Panc1 (cell line): Measurements from ENCODE around the gene GLI1. TPM values are rescaled to one million over a fixed set of nuclear protein-coding genes. Genes with fewer than 3 reads are reported as not detected.

Experiments
- ATAC-seq: fragments of 200-7000 bp; cut with Tn5 transposase; 2 replicates; pipeline ENCODE4 v1.9.1; 2020; ENCODE audit warnings: mild to moderate bottlenecking, moderate library complexity
- BruUV-seq: library from RNA; stranded (reverse); fragments of 400-500 nt; replicated peaks from 2 replicates; lab custom pipeline; 2021; lab: Mats Ljungman, UMichigan
- CTCF ChIA-PET: fragments of 300-600 bp; sonication (Branson Sonifier 250); formaldehyde crosslinking; loops from one replicate; lab custom pipeline; 2022; ENCODE audit warnings: antibody characterized with exemption; lab: Charles Lee
- POLR2A ChIA-PET: fragments of 300-600 bp; sonication (Branson Sonifier 250); formaldehyde crosslinking; loops from one replicate; lab custom pipeline; 2022; ENCODE audit warnings: antibody characterized with exemption; lab: Charles Lee
- DNase-seq: peaks from one replicate; pipeline ENCODE4 v3.0.0-alpha.2; 2010; ENCODE audit warnings: low read depth, low spot score
- H3K27ac ChIP-seq: 2 replicates; pipeline ENCODE4 v1.5.1; 2011; ENCODE audit warnings: mild to moderate bottlenecking, low read length, inconsistent platforms
- H3K27me3 ChIP-seq: fragments of 200-500 bp; sonication (Bioruptor generic); 2 replicates; pipeline ENCODE4 v1.6.0; 2014; ENCODE audit warnings: low read length, inconsistent platforms; ENCODE audit not compliant: control insufficient read depth, insufficient read depth
- H3K36me3 ChIP-seq: fragments of 200-500 bp; sonication (Bioruptor generic); 2 replicates; pipeline ENCODE4 v1.5.1; 2014; ENCODE audit warnings: inconsistent platforms, mild to moderate bottlenecking, low read length, moderate library complexity; ENCODE audit not compliant: control insufficient read depth, insufficient read depth
- H3K4me1 ChIP-seq: 2 replicates; pipeline ENCODE4 v1.5.1; 2011; ENCODE audit warnings: inconsistent platforms, mild to moderate bottlenecking, low read length, moderate library complexity; ENCODE audit not compliant: control insufficient read depth, insufficient read depth
- H3K4me3 ChIP-seq, 2 experiments: 2 replicates each; pipeline ENCODE4 v1.5.1; 2011 to 2012; ENCODE audit warnings: low read depth in 2 of 2, low read length in 2 of 2, mild to moderate bottlenecking in 2 of 2, inconsistent platforms in 1 of 2, moderate library complexity in 1 of 2
- H3K9me3 ChIP-seq: fragments of 200-500 bp; sonication (Bioruptor generic); 2 replicates; pipeline ENCODE4 v1.5.1; 2014; ENCODE audit warnings: low read depth, mild to moderate bottlenecking, inconsistent platforms, low read length, moderate library complexity; ENCODE audit not compliant: control insufficient read depth, insufficient read depth
- CTCF ChIP-seq: fragments of 450-650 bp; IDR thresholded peaks from 2 replicates; pipeline ENCODE4 v1.5.1; 2017; ENCODE audit warnings: mild to moderate bottlenecking
- POLR2AphosphoS5 ChIP-seq: IDR thresholded peaks from 2 replicates; pipeline ENCODE4 v1.6.1; 2012; ENCODE audit warnings: mild to moderate bottlenecking, low read depth, low read length, moderate library complexity
- REST ChIP-seq, 2 experiments: IDR thresholded peaks; 2 replicates each; pipeline ENCODE4 v1.6.1; 2011 to 2012; ENCODE audit warnings: low read depth in 2 of 2, control low read depth in 1 of 2, low read length in 1 of 2, mild to moderate bottlenecking in 1 of 2, moderate library complexity in 1 of 2; ENCODE audit not compliant: insufficient read depth in 1 of 2
- SIN3A ChIP-seq: IDR thresholded peaks from 2 replicates; pipeline ENCODE4 v1.6.1; 2012; ENCODE audit warnings: low read depth, mild to moderate bottlenecking, low read length, moderate library complexity, borderline replicate concordance; ENCODE audit not compliant: insufficient read depth
- TCF7L2 ChIP-seq: IDR thresholded peaks from 2 replicates; pipeline ENCODE4 v1.6.1; 2011; ENCODE audit warnings: mild to moderate bottlenecking, low read depth, low read length, inconsistent platforms
- in situ Hi-C: cut with HindIII; loops from 2 replicates; pipeline ENCODE4 v1.10.0; 2016; ENCODE audit warnings: low sequenced_read_pairs, low pct_unique_long_range_greater_than_20kb
- intact Hi-C: fragments of 100-400 bp; cut with micrococcal nuclease; formaldehyde crosslinking; loops from one replicate; pipeline ENCODE4 v1.10.0; 2022; ENCODE audit not compliant: unreplicated experiment
- total RNA-seq: library from RNA; stranded (reverse); gene quantifications from one replicate; pipeline ENCODE4 v1.2.1, GENCODE V29; 2021; ENCODE audit not compliant: unreplicated experiment

The GLI1 gene
- total RNA-seq, 1 experiment from 2014 or later: 6.5 TPM

GRCh38 chr12:57515934-57516541 lies 56.5 kb downstream of the GLI1 start:
- in situ Hi-C loops (no loop called here), intact Hi-C loops (no loop called here)
- peak overlapping the region; percentile 63; the same call in 1 of the 2 replicates for H3K27ac ChIP-seq
- peaks cover 24% of the 10 kb centered on the region for H3K36me3 ChIP-seq
- ChIA-PET POLR2A (no interaction called here), CTCF (no interaction called here)
- peaks cover 38% of the 10 kb centered on the region for H3K4me1 ChIP-seq
- DNase-seq (no peak), ATAC-seq (no peak)
- TF ChIP-seq TCF7L2 (no peak), POLR2AphosphoS5 (no peak), SIN3A (no peak), REST (IDR thresholded peaks at IDR 0.05; ENCODE audit: insufficient read depth in 1 of 2, low read depth in 2 of 2, low read length in 1 of 2) (no peak), CTCF (no peak)
- no peaks in the 10 kb centered on the region for H3K27me3 ChIP-seq
- no peak overlapping the region for H3K4me3 ChIP-seq
- H3K9me3 ChIP-seq: no peaks in the 10 kb centered on the region
- no TSS peak for BruUV-seq

GRCh38 chr12:57516617-57517153 lies 57.1 kb downstream of the GLI1 start:
- Histone ChIP-seq H3K36me3 (peaks cover 24% of the 10 kb centered on the region), H3K9me3 (no peaks in the 10 kb centered on the region), H3K4me1 (peaks cover 44% of the 10 kb centered on the region), H3K27me3 (no peaks in the 10 kb centered on the region), H3K27ac (peak overlapping the region; percentile 96; the same call in 1 of the 2 replicates), H3K4me3 (no peak overlapping the region)
- TF ChIP-seq SIN3A (0 out of 2 replicates have a peak, but pooled peaks have one; percentile 56), TCF7L2 (no peak), REST (IDR thresholded peaks at IDR 0.05; ENCODE audit: insufficient read depth in 1 of 2, low read depth in 2 of 2, low read length in 1 of 2) (no peak), POLR2AphosphoS5 (peak; percentile 60; the same call in 1 of the 2 replicates)
- ATAC-seq: no peak
- in situ Hi-C loops (no loop called here), intact Hi-C loops (no loop called here)
- no peak for DNase-seq
- BruUV-seq: no TSS peak
- ChIA-PET POLR2A (no interaction called here), CTCF (no interaction called here)
